ENCODE measurements around the gene PRDM16. TPM values are rescaled to one million over a fixed set of nuclear protein-coding genes. Genes with fewer than 3 reads are reported as not detected.
A peak's percentile ranks its signal among the peaks of the same experiment; 100 is the strongest.

Gene PRDM16
- total and polyA plus RNA-seq, 8 donors: 9.6 to 18.0 (median 14.7) TPM

- no peak for TF ChIP-seq CTCF (IDR thresholded peaks at IDR 0.05)
- Histone ChIP-seq H3K27ac (no peak overlapping the region), H3K27me3 (peaks cover 6 to 42% of the 10 kb centered on the region in 2 donors), H3K9me3 (no peaks in the 10 kb centered on the region), H3K4me3 (no peak overlapping the region), H3K36me3 (no peaks in the 10 kb centered on the region), H3K4me1 (no peaks in the 10 kb centered on the region)
- DNase-seq: no peak
- ATAC-seq: no peak
- intact Hi-C loops (cut with DNase I): no loop called here
Observed at GRCh38 chr1:3026124-3026523, 42.9 kb upstream of the PRDM16 start.

GRCh38 chr1:3026581-3027391 lies 42.2 kb upstream of the PRDM16 start:
- no peaks in the 10 kb centered on the region for H3K36me3 ChIP-seq
- TF ChIP-seq CTCF (IDR thresholded peaks at IDR 0.05): no peak
- H3K4me3 ChIP-seq: no peak overlapping the region
- DNase-seq: no peak
- ATAC-seq: no peak
- no peaks in the 10 kb centered on the region for H3K4me1 ChIP-seq
- no peak overlapping the region for H3K27ac ChIP-seq
- H3K27me3 ChIP-seq: peaks cover 6 to 48% of the 10 kb centered on the region in 2 donors
- no peaks in the 10 kb centered on the region for H3K9me3 ChIP-seq
- intact Hi-C loops (cut with DNase I): no loop called here

- H3K4me1 ChIP-seq: no peaks in the 10 kb centered on the region
- no peak for TF ChIP-seq CTCF (IDR thresholded peaks at IDR 0.05)
- ATAC-seq (no peak), DNase-seq (peak in 1 of 4 donors; percentile 22)
- H3K4me3 ChIP-seq: no peak overlapping the region
- no peaks in the 10 kb centered on the region for H3K36me3 ChIP-seq
- peaks cover 6 to 58% of the 10 kb centered on the region in 2 donors for H3K27me3 ChIP-seq
- no peaks in the 10 kb centered on the region for H3K9me3 ChIP-seq
- no peak overlapping the region for H3K27ac ChIP-seq
- intact Hi-C loops (cut with DNase I): no loop called here
Observed at GRCh38 chr1:3027611-3028371, 41.2 kb upstream of the PRDM16 start.

GRCh38 chr1:3028531-3029282 lies 40.3 kb upstream of the PRDM16 start:
- TF ChIP-seq CTCF (IDR thresholded peaks at IDR 0.05): no peak
- Histone ChIP-seq H3K27ac (no peak overlapping the region), H3K27me3 (peaks cover 6 to 65% of the 10 kb centered on the region in 2 donors), H3K36me3 (no peaks in the 10 kb centered on the region), H3K4me3 (no peak overlapping the region), H3K9me3 (no peaks in the 10 kb centered on the region), H3K4me1 (no peaks in the 10 kb centered on the region)
- intact Hi-C loops (cut with DNase I): no loop called here
- ATAC-seq (no peak), DNase-seq (peak in 1 of 4 donors; percentile 13)

Data from left lung (tissue), 10 donors.